HG03097 (cell line): ENCODE results near the gene CDH4.

Source experiments
- ATAC-seq: cut with Tn5 transposase; IDR thresholded peaks from one replicate; pipeline ENCODE4 v1.9.1; 2021; ENCODE audit not compliant: unreplicated experiment, low FRiP score

CDH4 gene

DNA sequence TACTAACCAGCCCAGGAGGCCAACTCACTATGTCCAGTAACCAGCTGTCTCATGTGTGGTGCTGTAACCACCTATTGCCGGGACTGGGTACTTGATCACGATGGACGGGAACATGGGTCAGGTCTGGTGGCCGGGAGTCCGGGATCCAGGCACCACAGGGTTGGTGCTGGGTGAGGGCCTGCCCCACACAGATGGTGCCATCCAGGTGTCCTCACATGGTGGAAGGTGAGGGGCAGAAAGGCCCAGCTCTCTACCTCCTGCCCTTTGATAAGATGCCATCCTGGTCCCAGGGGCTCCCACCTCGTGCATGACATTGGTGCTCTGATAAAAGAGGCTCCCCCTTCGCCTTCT lies 697.3 kb downstream of the CDH4 start:
- ATAC-seq = no peak

DNA sequence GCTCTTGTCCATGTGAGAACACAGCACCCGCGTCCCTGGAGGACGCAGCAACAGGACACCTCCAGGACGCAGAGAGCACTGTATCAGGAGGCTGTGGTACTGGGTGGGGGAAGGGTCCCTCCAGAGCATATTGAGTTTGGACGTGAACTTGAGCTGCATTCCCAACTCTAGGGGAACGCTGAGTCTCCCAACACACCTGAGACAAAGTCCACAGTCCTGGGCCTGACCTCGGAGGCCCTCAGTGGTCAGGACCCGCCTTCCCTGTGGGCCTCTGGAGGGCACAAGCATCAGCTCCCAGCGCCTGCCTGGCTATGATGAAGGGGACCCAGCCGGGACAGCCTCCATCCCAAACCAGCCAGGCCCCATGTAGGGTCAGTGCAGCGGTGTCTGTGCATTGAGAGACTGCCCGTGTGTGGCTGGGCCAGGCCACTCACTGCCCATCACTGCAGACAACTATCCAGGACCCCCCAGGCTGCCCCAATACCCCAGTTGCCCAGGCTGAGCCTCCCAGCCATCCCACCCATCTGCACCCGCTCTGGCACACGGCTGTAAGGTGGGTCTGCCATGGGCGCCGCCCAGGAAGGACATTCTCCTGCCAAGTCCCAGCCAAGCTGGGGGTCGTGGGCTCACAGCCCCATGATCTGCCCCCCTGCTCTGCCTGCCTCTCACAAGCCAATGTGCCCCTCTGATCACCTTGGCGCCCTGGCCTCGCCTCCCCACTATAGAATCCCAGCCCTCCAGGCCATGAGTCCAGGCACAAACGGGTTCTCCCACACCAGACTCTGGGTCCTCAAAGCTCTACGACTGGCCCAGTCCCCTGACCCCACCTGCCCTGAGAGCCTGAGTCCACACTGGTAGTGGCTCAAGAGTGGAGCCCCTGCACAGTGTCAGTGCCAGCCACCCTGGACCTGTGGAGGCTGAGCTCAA lies 697.9 kb downstream of the CDH4 start:
- no peak for ATAC-seq

DNA sequence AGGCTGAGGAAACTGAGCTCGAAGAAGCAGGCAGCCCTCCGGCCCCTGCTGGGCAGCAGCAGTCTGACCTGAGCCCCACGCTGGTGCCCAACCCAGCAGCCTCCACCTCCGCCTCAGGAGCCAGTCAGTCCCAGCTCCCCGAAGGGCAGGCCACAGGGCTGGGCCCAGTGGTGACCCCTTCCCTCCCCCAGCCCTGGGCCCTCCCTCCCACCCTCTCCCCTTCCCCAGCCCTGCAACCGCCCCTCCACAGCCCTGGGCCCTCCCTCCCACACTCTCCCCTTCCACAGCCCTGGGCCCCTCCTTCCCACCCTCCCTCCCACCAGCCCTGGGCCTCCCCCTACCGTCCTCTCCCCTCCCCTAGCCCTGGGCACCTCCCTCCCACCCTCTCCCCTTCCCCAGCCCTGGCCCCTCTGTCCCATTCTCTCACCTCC lies 698.6 kb downstream of the CDH4 start:
- ATAC-seq = no peak

DNA sequence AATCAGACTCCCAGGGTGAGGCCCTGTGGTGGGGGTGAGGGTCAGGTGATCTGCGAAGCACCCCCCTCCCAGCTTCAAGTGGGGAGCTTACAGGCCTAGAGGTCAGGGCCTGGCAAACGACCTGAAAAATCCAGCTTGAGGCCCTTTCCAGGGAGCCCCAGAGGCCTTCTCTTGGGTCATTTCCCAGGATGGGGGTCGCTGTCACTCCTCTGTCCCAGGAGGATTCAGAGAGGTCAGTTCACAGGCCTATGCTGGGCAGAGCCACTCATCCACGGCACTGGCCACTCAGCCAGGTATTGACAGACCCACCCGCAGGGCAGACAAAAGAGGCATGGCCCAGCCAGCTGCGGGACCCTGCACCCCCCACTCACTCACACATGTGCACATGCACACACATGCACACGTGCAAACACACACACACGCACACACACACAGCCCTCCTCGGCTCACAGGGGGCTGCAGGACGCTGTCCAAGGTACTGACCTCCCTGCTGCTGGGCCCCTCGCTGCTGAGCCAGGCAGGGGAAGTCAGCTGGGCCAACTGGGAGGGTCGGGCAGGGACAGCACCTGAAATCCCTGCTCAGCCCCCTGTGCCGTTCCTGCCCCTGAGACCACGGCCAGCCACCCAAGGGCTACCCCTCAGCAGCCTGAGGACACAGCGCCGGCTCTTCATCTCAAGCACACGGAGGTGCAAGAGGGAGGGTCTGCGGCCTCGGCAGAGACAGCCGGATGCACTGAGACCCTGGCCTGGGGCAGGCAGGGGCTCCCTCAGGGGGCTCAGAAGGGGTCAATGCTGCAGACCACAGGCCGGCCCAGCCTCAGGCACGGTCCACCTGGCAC lies 699.9 kb downstream of the CDH4 start:
- no peak for ATAC-seq

DNA sequence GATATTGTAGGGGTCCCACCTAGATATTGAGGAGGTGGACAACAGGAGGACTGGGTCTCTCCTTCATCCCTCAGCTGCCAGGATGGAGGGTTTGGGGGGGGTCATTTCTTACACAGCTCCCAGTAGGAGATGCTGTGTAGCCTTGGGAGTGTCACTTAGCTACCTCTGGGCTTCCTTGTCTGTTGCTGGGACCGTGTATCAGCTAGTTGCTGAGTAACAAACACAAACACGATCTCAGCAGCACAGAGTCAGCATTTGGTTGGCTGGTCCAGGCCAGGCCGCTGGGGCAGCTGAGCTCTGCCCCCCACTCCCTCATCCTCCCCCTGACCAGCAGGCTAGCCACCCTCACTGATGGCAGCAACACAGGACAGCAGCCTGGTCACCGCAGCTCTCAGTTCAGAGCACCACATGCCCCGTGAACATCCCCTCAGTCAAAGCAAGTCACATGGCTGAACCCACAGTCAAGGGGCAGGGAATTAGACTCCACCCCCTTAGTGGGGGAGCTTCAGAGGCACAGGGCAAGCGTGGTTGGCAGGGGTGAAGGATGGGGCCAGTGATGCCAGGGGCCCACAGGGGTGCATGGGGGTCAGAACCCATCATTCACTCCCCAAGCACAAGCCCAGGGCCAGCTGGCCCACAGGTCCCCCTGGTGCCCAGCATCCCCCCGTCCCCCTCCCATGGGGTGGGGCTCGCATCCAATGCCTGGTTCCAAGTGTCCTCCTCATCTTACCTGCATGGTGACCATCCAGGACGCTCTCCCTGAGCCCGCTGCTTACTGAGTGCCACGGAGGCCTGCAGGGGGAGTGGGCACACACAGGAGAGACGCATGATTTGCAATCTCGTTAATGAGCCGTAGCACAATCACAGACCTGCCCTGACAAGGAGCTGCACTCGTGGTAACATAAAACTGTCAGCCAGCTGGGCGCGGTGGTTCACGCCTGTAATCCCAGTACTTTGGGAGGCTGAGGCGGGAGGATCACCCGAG lies 701.3 kb downstream of the CDH4 start:
- ATAC-seq = no peak

DNA sequence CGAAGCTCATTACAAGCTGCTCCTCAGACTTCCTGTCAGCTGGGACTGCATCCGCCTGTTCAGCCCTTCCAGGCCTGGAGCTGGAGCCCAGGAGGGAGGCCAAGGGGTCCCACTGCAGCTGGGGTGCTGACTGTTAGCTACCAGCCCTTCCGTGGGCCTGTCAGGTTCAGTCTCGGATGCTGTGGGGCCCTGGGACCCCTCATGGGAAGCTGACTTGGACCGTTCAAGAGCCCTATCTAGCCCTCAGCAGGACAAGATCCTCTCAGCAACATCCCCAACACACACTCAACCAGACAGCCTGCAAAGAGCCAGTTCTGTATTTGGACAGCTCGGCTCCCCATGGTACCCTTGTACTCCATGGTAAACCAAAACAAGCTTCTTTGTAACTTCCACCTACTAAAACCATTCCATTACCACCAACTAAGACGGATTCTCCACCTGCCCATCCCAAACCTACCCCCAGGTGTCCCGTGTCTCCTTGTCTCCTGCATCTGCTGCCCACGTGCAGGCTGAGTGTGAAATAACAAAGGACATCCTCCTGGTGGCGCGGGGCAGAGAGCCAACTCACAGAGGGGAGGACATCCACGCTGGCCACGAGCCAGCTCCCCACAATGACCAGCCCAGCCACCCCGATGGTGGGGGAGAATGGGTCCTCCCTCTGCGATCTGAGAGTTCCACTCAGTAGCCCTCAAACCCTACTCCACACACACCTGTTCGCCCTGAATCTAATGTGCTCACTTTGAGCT lies 702.4 kb downstream of the CDH4 start:
- no peak for ATAC-seq

DNA sequence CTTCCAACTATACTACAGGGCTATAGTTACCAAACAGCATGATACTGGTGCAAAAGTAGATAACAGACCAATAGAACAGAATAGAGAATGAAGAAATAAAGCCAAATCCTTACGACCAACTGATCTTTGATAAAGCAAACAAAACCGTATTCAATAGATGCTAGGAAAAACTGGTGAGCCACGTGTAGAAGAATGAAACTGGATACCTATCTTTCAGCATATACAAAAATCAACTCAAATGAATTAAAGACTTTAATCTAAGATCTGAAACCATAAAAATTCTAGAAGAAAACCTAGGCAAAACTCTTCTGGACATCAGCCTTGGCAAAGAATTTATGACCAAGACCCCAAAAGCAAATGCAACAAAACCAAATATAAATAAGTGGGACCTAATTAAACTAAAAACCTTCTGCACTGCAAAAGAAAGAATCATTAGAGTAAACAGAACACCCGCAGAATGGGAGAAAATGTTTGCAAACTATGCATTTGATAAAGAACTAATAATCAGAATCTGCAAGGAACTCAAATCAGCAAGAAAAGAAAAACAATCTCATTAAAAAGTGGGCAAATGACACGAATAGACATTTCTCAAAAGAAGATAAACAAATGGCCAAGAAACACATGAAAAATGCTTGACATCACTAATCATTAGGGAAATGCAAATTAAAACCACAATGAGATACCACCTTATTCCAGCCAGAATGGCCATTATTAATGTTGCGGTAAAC lies 703.8 kb downstream of the CDH4 start:
- no peak for ATAC-seq

DNA sequence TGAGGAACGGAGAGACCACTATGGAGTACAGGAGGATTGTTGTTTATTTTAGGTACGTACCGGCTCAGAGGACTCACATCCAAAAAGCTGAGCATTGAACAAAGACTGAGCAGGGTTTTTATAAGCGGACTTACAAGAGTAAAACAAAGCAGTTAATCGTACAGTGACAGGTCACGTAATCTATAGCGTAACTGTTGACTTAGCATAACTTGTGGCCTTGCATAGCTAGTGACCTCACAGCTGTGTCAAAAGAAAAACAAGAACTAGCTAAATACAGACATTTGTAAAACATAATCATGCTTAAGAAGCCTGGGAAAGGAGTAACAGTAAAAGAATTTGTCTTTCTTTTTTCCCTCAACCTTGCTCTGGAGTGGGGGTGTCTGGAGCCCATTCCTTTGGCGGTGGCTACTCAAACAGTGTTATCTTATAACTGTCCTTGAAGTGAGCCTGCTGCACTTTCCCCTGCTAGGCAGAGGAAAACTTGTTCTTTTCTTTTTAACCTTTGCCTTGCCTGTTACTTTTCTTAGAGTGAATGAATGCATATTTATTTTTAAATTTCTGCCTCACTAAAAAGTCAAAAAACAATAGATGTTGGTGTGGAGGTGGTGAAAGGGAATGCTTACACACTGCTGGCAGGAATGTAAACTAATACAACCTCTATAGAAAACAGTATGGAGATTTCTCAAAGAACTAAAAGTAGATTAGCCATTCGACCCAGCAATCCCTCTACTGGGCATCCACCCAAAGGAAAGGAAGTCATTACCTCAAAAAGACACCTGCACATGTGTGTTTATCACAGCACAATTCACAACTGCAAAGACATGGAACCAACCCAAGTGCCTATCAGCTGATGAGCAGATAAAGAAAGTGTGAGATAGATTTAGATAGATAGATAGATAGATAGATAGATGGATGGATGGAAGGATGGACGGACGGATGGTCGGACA lies 704.6 kb downstream of the CDH4 start:
- ATAC-seq = no peak

DNA sequence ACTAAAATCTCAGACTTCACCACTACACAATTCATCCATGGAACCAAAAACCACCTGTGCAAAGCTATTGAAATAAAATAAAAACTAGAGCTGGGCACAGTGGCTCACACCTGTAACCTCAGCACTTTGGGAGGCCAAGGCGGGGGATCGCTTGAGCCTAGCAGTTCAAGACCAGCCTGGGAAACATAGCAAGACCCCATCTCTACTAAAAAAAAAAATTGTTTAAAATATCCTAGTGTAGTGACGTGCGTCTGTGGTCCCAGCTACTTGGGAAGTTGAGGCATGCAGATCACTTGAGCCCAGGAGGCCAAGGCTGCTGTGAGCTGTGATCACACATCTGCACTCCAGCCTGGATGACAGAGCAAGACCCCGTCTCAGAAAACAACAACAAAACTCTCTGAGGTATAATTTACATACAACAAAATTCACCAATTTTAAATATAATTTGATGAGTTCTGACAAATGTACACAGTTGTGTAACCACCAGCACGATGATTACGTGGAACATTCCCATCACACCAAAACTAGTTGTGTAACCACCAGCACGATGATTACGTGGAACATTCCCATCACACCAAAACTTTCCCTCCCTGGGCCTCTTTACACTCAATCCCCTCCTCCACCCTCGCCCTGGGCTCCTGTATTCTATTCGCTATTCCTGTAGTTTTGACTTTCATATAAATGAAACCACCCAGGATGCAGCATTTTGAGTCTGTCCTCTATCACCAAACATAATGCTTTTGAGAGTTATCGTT lies 706.1 kb downstream of the CDH4 start:
- ATAC-seq = no peak

DNA sequence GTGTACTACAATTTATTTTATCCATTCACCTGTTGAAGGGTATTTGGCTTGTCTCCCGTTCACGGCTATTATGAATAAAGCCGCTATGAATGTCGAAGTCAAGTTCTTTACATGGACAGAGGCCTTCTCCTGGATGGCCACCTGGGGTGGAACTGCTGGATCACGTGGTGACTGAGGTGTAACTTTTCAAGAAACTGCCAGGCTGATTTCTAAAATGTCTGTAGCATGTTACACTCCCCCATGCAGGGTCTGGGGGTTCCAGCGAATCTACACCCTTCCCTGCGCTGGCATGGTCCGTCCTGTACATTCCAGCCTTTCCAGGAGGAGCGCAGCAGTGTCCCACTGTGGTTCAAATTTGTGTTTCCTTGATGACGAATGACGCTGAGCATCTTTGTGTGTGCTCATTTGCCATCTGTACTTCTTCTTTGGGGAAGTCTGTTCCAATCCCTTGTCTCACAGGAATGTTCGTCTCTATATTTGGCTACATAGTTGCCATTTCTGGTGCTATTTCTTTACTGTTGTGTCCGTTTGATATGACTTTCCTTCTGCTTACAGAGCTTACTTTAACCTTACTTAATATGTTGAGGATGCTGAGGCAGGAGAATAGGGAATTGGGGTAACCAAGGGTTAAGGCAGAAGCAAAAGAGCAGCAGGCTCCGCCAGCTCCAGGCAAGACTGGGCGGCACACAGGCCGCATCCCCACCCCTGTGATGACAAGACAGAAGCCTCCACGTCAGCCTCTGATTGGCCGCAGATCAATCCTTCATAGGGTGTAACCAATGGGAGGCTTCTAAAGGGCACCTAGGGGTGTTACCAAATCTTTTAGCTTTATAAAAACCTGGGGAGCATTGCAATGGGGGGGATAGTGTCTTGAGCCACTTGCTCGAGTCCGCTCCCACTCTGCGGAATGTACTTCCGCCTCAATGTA lies 707.0 kb downstream of the CDH4 start:
- no peak for ATAC-seq

DNA sequence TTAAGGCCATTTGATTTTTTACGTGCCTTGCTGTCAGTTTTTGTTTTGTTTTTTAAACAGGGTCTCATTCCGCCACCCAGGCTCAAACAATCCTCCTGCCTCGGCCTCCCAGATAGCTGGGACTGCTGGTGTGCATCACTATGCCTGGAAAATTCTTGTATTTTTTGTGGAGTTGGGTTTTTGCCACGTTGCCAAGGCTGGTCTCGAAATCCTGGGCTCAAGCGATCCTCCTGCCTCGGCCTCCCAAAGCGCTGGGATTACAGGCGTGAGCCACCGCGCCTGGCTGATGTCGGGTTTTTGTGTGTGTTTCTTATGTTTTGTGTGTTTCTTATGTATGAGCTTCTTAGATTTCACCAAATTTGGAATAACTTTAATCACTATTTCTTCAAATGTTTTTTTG lies 708.8 kb downstream of the CDH4 start:
- no peak for ATAC-seq

DNA sequence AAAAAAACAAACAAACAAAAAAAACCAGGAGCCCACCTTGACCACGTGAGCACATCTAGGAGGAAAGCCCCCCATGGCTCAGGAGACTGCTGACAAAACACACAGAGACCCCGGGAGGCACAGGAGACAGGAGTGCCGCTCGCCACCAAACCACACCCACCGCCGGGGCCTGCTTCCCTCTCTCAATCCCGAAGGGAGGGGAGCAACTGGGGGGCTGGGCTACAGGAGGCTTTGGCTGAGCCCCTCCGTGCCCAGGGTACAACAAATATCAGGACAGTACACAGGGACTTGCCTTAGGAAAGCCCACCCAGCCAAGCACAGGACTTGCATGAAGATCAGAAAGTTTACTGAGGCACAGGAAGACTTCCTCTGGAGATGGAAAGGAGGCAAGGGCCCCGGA lies 711.1 kb downstream of the CDH4 start:
- no peak for ATAC-seq

DNA sequence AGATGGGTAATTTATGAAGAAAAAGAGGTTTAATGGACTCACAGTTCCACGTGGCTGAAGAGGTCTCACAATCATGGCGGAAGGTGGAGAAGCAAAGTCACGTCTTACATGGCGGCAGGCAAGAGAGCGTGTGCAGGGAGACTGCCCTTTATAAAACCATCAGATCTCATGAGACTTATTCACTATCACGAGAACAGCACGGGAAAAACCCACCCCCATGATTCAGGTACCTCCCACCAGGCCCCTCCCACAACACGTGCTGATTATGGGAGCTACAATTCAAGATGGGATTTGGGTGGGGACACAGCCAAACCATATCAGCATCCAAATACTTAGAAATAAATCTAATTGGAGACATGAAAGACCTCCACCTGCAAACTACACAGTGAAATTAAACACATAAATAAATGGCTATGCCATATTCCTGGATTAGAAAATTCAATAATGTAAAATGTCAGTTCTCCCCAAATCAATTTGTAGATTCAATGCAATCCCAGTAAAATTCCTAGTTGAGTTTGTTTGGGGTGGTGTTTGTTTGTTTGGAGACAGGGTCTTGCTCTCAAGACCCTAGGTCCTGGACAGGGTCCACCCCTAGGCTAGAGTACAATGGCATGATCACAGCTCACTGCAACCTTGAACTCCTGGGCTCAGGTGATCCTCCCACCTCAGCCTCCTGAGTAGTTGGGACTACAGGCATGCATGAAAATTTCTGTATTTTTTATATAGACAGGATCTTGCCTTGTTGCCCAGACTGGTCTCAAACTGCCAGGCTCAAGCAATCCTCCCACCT lies 712.0 kb downstream of the CDH4 start:
- no peak for ATAC-seq

DNA sequence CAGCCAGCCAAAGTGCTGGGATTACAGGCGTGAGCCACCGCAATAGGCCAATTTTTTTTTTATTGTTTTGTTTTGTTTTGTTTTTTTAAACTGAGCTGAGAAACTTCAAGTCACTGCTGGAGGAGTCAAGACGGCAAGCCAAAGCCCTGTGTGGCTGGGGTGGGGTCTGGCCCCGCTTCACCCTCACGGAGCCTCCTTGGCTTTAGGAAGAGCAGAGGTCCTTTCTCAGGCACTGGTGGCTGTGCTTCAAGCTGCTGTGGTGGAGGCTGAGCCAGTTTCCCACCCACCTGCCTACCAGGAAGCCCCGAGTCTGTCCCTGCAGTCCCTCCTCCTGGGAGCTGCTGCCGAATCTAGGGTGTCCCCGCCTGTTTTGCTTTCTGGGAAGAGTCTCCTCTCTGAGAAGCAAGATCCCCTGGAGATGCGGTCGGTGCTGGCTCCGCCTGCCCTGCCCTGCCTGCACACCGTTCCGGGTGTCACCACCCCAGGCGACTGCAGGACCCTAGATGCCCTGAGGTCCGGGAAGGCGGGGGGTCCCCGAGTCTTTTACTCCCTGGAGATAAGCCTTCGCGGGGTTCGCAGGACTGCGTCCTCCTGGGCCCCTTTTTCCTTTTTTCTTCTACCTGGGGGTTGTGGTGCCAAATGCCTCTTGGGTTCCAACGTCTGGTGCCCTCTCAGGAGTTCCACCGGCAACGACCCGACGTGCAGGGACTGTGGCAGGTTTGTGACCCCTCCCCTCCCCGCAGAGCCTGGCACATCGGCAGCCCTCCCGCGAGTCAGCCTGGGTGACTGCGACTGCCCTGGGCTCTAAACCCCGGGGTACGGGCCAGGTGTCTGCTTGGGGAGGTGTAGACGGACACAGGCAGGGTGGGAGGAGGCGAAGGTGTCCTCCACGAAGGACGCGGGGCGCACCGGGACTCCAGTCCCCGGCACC lies 712.9 kb downstream of the CDH4 start:
- ATAC-seq = no peak
